Measurements from ENCODE around the gene MIB2.

Gene MIB2

GRCh38 chr1:1596493-1597274, 18.6 kb upstream of the MIB2 start:
- in situ Hi-C loops (cut with HindIII; ENCODE audit: low pct_ligation_motif_present, low pct_unique_long_range_greater_than_20kb, low sequenced_read_pairs): no loop called here
- no peak for DNase-seq

GRCh38 chr1:1597275-1597930, 17.9 kb upstream of the MIB2 start:
- peak; percentile 19 for DNase-seq
- in situ Hi-C loops (cut with HindIII; ENCODE audit: low pct_ligation_motif_present, low pct_unique_long_range_greater_than_20kb, low sequenced_read_pairs): no loop called here

- in situ Hi-C loops (cut with HindIII; ENCODE audit: low pct_ligation_motif_present, low pct_unique_long_range_greater_than_20kb, low sequenced_read_pairs): no loop called here
- no peak for DNase-seq
Measured at GRCh38 chr1:1598051-1598719, 17.1 kb upstream of the MIB2 start.

DNA sequence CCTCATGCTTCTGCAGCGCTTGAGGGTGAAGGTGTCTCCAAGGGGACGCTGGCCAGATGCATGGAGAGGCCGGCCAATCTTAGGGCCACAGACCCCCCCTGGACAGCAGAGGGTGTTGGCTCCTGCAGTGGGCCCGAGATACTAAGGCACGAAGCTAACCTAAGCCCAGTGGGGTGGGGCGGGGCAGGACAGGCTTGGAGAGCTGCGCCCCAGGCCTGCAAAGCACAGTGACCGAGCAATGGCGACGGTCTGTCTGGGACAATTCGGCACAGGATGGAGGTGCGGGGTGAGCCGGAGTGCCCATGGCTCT, 16.6 kb upstream of the MIB2 start:
- in situ Hi-C loops (cut with HindIII; ENCODE audit: low pct_ligation_motif_present, low pct_unique_long_range_greater_than_20kb, low sequenced_read_pairs): no loop called here
- no peak for DNase-seq

GRCh38 chr1:1599030-1599934, 16.0 kb upstream of the MIB2 start:
- in situ Hi-C loops (cut with HindIII; ENCODE audit: low pct_ligation_motif_present, low pct_unique_long_range_greater_than_20kb, low sequenced_read_pairs): no loop called here
- DNase-seq: peak; percentile 27

DNA sequence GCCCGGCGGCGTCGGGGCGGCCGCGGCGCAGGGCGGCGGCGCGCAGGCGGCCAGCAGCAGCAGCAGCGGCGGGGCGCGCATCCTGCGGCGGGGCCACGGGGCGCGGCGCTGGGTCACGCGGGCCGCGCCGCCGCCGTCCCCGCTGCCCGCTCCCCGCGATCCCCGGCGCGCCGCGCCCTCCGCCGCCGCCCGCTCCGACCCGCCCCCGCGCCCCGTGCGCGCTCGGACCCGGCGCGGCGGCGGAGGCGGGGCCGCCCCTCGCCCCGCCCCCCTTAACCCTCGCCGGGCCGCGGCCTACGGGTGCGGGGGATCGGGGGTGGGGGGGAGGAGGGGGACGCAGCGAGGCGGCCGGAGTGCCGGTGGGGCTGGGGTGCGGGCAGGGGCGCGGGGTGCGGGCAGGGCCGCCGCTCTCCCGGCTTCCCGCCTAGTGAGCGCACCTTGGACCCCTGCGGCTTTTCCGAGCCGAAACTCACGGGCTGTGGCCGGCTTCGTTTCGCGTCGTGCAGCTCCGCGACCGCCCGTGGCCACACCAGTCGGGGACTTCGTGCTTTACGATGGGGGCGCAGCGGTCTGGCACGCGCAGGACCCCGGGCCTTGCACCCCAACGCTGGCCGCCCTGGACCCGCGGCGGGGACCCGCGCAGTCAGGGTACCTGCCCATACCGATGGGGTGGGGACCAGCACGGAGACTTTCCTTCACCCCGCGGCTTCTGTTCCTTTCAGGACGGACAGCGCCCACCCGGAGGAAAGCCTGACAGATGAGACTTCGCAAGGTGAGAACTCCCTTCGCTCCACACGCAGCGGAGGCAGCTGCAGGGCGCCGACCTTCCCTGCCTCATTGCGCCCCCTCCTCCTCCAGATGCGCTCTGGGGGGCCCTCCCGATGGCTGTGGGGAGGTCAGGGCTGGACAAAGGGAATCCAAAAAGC, 15.1 kb upstream of the MIB2 start, which contains the start of gene FNDC10:
TSS of gene FNDC10 (minus strand) at position 201 of the 926 bp plus-strand sequence. CDS start at position 81, 120 bp downstream.
- in situ Hi-C loops (cut with HindIII; ENCODE audit: low pct_ligation_motif_present, low pct_unique_long_range_greater_than_20kb, low sequenced_read_pairs): no loop called here
- no peak for DNase-seq

DNA sequence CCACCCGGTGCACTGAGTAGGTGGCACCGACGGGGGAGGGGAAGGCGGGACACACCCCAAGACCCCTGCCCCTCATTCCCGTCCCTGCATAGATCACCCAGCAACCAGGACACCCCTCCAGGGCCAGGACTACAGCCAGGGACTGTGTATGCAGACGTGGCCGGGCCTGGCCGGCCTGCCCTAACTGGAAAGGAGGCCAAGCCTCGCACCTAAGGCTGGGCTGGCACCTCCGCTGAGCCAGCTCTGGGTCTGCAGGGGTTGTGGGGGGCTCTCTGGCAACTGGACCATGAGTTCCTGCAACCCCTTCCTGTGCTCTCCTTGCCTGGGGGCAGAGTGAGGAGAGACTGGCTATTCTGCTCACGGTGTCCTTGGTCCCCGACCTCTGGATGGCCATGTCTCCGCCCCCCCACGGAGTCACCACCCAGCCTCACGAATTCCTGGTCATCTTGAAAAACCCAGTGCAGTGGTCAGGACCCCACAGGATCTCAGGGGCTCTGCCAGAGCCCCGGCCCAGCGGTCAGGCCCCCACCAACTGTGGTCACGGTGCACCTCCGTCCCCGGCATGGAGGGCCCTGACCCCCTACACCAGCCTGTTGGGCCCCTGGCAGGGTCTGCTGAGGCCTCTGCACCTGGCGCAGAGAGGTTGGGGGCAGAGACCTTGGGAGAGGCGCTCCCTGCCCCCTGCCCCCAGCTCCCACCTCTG, 14.3 kb upstream of the MIB2 start:
- no peak for DNase-seq
- in situ Hi-C loops (cut with HindIII; ENCODE audit: low pct_ligation_motif_present, low pct_unique_long_range_greater_than_20kb, low sequenced_read_pairs): no loop called here

DNA sequence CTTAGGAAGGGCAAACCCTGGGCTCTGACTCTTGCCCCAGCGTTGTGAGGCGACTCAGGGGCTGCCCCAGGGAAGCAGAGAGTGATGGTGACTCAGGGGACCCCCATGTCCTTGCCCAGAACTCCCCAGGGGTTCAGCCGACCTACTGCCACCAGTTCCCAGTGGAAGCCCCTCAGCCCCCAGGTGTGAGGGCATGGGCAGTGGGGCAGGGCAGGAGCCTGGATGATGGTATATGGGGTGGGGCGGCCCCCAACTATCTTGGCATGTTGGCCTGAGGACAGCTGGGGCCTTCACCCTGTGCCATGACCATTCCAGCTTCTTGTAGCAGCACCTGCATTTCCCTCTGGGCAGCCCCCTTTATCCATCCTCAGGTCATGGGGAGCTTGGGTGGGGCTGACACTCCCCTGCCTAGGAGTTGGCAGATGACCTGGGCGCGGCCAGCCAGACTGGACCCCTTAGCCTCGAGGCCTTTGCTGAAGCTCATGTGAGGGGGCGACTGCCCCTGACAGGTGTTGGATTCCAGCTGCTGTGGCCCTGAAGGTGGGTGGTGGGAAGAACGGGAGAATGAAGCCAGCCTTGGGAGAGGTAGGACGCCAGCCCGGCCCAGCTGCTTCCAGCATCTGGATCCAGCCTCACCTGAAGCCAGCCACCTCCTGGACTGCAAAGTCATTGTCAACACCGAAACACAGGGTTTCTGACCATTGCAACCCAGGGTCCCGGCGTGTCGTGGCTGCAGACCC, 13.6 kb upstream of the MIB2 start:
- in situ Hi-C loops (cut with HindIII; ENCODE audit: low pct_ligation_motif_present, low pct_unique_long_range_greater_than_20kb, low sequenced_read_pairs): no loop called here

GRCh38 chr1:1602304-1602967, 12.9 kb upstream of the MIB2 start:
- in situ Hi-C loops (cut with HindIII; ENCODE audit: low pct_ligation_motif_present, low pct_unique_long_range_greater_than_20kb, low sequenced_read_pairs): no loop called here
- no peak for DNase-seq

More for the DNA sequence above, 13.6 kb upstream of the MIB2 start:
- no peak for DNase-seq

DNA sequence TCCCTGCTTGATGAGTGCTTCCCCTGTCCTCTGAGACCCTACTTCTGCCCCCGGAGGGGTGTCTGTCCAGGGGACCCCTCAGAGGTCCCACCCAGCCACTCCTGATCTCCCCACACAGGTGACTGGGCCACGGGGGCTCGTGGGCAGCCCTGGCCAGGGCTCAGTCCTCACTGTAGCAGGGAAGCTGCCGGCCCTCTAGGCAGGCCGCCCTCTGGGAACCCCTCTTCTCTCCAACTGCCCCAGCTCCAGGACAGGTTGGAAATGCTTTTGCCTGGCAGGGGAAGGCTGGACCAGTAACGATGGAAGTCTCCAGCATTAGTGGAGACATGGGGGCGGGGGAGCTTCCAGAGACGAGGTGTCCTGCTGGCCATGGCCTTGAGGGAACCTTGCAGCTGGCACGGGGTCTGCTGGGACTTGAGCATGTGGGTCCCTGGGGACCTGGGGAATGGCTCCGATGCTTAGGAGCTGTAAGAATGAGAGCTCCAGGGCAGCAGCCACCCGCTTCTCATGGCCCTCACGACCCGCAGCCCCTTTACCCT, 12.3 kb upstream of the MIB2 start:
- in situ Hi-C loops (cut with HindIII; ENCODE audit: low pct_ligation_motif_present, low pct_unique_long_range_greater_than_20kb, low sequenced_read_pairs): no loop called here
- no peak for DNase-seq

- in situ Hi-C loops (cut with HindIII; ENCODE audit: low pct_ligation_motif_present, low pct_unique_long_range_greater_than_20kb, low sequenced_read_pairs): no loop called here
- DNase-seq: no peak
Measured at GRCh38 chr1:1603671-1604373, 11.5 kb upstream of the MIB2 start.

GRCh38 chr1:1604374-1605033, 10.8 kb upstream of the MIB2 start:
- in situ Hi-C loops (cut with HindIII; ENCODE audit: low pct_ligation_motif_present, low pct_unique_long_range_greater_than_20kb, low sequenced_read_pairs): no loop called here
- no peak for DNase-seq

DNA sequence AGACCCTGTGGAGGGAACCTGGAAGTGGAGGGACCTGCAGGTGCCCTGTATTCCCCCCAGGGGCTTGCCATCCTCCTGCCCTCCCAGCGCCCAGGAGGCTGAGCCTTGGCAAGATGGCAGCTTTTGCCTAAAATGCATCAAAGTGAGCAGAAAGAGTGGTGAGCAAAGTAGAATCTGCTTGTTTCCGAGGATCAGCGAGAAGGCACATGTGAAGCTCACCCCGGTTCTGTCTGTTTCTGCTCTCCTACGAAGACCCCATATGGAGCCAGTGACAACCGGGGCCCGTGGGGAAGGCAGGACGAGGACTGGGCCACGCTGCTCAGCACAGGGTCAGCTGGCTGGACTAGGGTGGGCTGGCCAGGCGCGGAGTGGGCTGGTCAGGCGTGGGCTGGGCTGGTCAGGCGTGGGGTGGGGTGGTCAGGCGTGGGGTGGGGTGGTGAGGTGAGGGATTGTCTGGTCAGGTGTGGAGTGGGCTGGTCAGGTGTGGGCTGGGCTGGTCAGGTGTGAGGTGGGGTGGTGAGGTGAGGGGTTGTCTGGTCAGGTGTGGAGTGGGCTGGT, 10.2 kb upstream of the MIB2 start:
- in situ Hi-C loops (cut with HindIII; ENCODE audit: low pct_ligation_motif_present, low pct_unique_long_range_greater_than_20kb, low sequenced_read_pairs): no loop called here
- DNase-seq: no peak

DNA sequence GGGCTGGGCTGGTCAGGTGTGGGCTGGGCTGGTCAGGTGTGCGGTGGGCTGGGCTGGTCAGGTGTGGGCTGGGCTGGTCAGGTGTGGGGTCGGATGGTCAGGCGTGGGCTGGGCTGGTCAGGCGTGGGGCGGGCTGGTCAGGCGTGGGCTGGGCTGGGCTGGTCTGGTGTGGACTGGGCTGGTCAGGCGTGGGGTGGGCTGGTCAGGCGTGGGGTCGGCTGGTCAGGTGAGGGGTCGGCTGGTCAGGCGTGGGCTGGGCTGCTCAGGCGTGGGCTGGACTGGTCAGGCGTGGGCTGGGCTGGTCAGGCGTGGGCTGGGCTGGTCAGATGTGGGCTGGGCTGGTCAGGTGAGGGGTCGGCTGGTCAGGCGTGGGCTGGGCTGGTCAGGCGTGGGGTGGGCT, 9.6 kb upstream of the MIB2 start:
- in situ Hi-C loops (cut with HindIII; ENCODE audit: low pct_ligation_motif_present, low pct_unique_long_range_greater_than_20kb, low sequenced_read_pairs): no loop called here
- no peak for DNase-seq

- in situ Hi-C loops (cut with HindIII; ENCODE audit: low pct_ligation_motif_present, low pct_unique_long_range_greater_than_20kb, low sequenced_read_pairs): no loop called here
- DNase-seq: no peak
Measured at GRCh38 chr1:1606232-1606631, 9.1 kb upstream of the MIB2 start.

Measured in ACHN (cell line).